HEK293 (cell line): Measurements from ENCODE around the gene SMIM38.

Experiments used
- CTCF ChIA-PET: fragments of 350-600 bp; formaldehyde crosslinking; extraction: SDS; loops from one replicate; lab custom pipeline; 2021; ENCODE audit warnings: antibody characterized with exemption; lab: Yijun Ruan, JAX
- POLR2A ChIA-PET: fragments of 300-600 bp; formaldehyde crosslinking; extraction: SDS; loops from one replicate; lab custom pipeline; 2020; ENCODE audit warnings: antibody characterized with exemption, inconsistent platforms; lab: Yijun Ruan, JAX
- H3K27ac ChIP-seq: fragments of 200-500 bp; sonication (Bioruptor generic); 2 replicates; pipeline ENCODE4 v1.5.1; 2014; ENCODE audit warnings: low read depth, low read length, control low read depth, inconsistent platforms; ENCODE audit errors: extremely low read depth
- H3K36me3 ChIP-seq, 2 experiments: fragments of 200-500 bp in 1 of 2; sonication (Bioruptor generic) in 1 of 2; 1 replicate in 1 of 2; 2 replicates in 1 of 2; pipeline ENCODE4 v1.5.1; 2014 to 2017; ENCODE audit warnings: inconsistent platforms in 2 of 2, low read length in 2 of 2; ENCODE audit not compliant: control insufficient read depth in 2 of 2, insufficient read depth in 1 of 2
- H3K4me1 ChIP-seq: fragments of 200-500 bp; sonication (Bioruptor generic); 2 replicates; pipeline ENCODE4 v1.5.1; 2014; ENCODE audit warnings: mild to moderate bottlenecking, low read length, inconsistent platforms; ENCODE audit not compliant: control insufficient read depth, insufficient read depth
- H3K4me3 ChIP-seq: 2 replicates; pipeline ENCODE4 v1.5.1; 2011; ENCODE audit warnings: low read depth, mild to moderate bottlenecking, control low read depth, low read length, moderate library complexity
- H3K9me3 ChIP-seq: fragments of 200-500 bp; sonication (Bioruptor generic); 2 replicates; pipeline ENCODE4 v1.5.1; 2014; ENCODE audit warnings: low read depth, low read length, inconsistent platforms; ENCODE audit not compliant: control insufficient read depth, insufficient read depth
- HIC1 ChIP-seq: fragments of 450-650 bp; formaldehyde crosslinking; IDR thresholded peaks from 2 replicates; pipeline ENCODE4 v1.5.1; 2016; ENCODE audit warnings: missing biosample characterization, missing genetic modification characterization
- KLF9 ChIP-seq: fragments of 450-650 bp; formaldehyde crosslinking; IDR thresholded peaks from 2 replicates; pipeline ENCODE4 v1.5.1; 2016; ENCODE audit warnings: missing biosample characterization, missing genetic modification characterization, low read depth
- MZF1 ChIP-seq: fragments of 450-650 bp; formaldehyde crosslinking; IDR thresholded peaks from 2 replicates; pipeline ENCODE4 v1.5.1; 2017; ENCODE audit warnings: missing biosample characterization, missing genetic modification characterization, borderline replicate concordance
- REPIN1 ChIP-seq: fragments of 450-650 bp; formaldehyde crosslinking; IDR thresholded peaks from 2 replicates; pipeline ENCODE4 v1.5.1; 2017; ENCODE audit warnings: missing biosample characterization, missing genetic modification characterization, low read depth
- SALL2 ChIP-seq: fragments of 450-650 bp; formaldehyde crosslinking; IDR thresholded peaks from 2 replicates; pipeline ENCODE4 v1.5.0; 2017; ENCODE audit warnings: missing biosample characterization, mild to moderate bottlenecking, missing genetic modification characterization, borderline replicate concordance
- SETDB1 ChIP-seq: IDR thresholded peaks from one replicate; pipeline ENCODE4 v1.6.1; 2017; ENCODE audit warnings: mild to moderate bottlenecking, low read length, moderate library complexity, mixed read lengths; ENCODE audit not compliant: insufficient read length
- SP7 ChIP-seq: fragments of 450-650 bp; formaldehyde crosslinking; IDR thresholded peaks from 2 replicates; pipeline ENCODE4 v1.5.1; 2016; ENCODE audit warnings: missing biosample characterization, missing genetic modification characterization
- ZBTB1 ChIP-seq: fragments of 450-650 bp; formaldehyde crosslinking; IDR thresholded peaks from 2 replicates; pipeline ENCODE4 v1.5.1; 2016; ENCODE audit warnings: missing biosample characterization, missing genetic modification characterization
- ZBTB48 ChIP-seq: fragments of 450-650 bp; formaldehyde crosslinking; IDR thresholded peaks from 2 replicates; pipeline ENCODE4 v1.5.1; 2016; ENCODE audit warnings: missing biosample characterization, missing genetic modification characterization
- ZFHX2 ChIP-seq: fragments of 450-650 bp; formaldehyde crosslinking; conservative IDR thresholded peaks from 2 replicates; pipeline ENCODE4 v1.5.1; 2016; ENCODE audit warnings: missing biosample characterization, missing genetic modification characterization
- ZNF10 ChIP-seq: fragments of 450-650 bp; formaldehyde crosslinking; IDR thresholded peaks from 2 replicates; pipeline ENCODE4 v1.5.1; 2017; ENCODE audit warnings: missing biosample characterization, missing genetic modification characterization
- ZNF114 ChIP-seq: fragments of 450-650 bp; formaldehyde crosslinking; IDR thresholded peaks from 2 replicates; pipeline ENCODE4 v1.5.0; 2017; ENCODE audit warnings: missing biosample characterization, missing genetic modification characterization
- ZNF140 ChIP-seq: fragments of 450-650 bp; formaldehyde crosslinking; IDR thresholded peaks from 2 replicates; pipeline ENCODE4 v1.5.1; 2016; ENCODE audit warnings: missing biosample characterization, missing genetic modification characterization
- ZNF223 ChIP-seq: fragments of 450-650 bp; formaldehyde crosslinking; IDR thresholded peaks from 2 replicates; pipeline ENCODE4 v1.5.1; 2016; ENCODE audit warnings: missing biosample characterization, missing genetic modification characterization
- ZNF335 ChIP-seq: fragments of 450-650 bp; formaldehyde crosslinking; conservative IDR thresholded peaks from 2 replicates; pipeline ENCODE4 v1.5.1; 2016; ENCODE audit warnings: missing biosample characterization, missing genetic modification characterization
- ZNF350 ChIP-seq: fragments of 450-650 bp; formaldehyde crosslinking; IDR thresholded peaks from 2 replicates; pipeline ENCODE4 v1.5.0; 2017; ENCODE audit warnings: missing biosample characterization, mild to moderate bottlenecking, missing genetic modification characterization
- ZNF362 ChIP-seq: fragments of 450-650 bp; formaldehyde crosslinking; IDR thresholded peaks from 2 replicates; pipeline ENCODE4 v1.5.1; 2016; ENCODE audit warnings: missing biosample characterization, missing genetic modification characterization
- ZNF366 ChIP-seq: fragments of 450-650 bp; formaldehyde crosslinking; conservative IDR thresholded peaks from 2 replicates; pipeline ENCODE4 v1.5.1; 2016; ENCODE audit warnings: missing biosample characterization, missing genetic modification characterization
- ZNF404 ChIP-seq: fragments of 450-650 bp; formaldehyde crosslinking; IDR thresholded peaks from 2 replicates; pipeline ENCODE4 v1.5.1; 2017; ENCODE audit warnings: missing biosample characterization, missing genetic modification characterization
- ZNF48 ChIP-seq: fragments of 450-650 bp; formaldehyde crosslinking; IDR thresholded peaks from 2 replicates; pipeline ENCODE4 v1.5.1; 2016; ENCODE audit warnings: missing biosample characterization, missing genetic modification characterization
- ZNF560 ChIP-seq: fragments of 450-650 bp; formaldehyde crosslinking; IDR thresholded peaks from 2 replicates; pipeline ENCODE4 v1.5.1; 2017; ENCODE audit warnings: missing biosample characterization, missing genetic modification characterization, borderline replicate concordance
- ZNF561 ChIP-seq: fragments of 450-650 bp; IDR thresholded peaks from 2 replicates; pipeline ENCODE4 v1.5.1; 2018; ENCODE audit warnings: missing biosample characterization, missing genetic modification characterization, borderline replicate concordance
- ZNF660 ChIP-seq: fragments of 450-650 bp; IDR thresholded peaks from 2 replicates; pipeline ENCODE4 v1.5.1; 2018; ENCODE audit warnings: missing biosample characterization, mild to moderate bottlenecking, missing genetic modification characterization
- ZNF791 ChIP-seq: fragments of 450-650 bp; formaldehyde crosslinking; IDR thresholded peaks from 2 replicates; pipeline ENCODE4 v1.5.1; 2016; ENCODE audit warnings: missing biosample characterization, missing genetic modification characterization

The SMIM38 gene

DNA sequence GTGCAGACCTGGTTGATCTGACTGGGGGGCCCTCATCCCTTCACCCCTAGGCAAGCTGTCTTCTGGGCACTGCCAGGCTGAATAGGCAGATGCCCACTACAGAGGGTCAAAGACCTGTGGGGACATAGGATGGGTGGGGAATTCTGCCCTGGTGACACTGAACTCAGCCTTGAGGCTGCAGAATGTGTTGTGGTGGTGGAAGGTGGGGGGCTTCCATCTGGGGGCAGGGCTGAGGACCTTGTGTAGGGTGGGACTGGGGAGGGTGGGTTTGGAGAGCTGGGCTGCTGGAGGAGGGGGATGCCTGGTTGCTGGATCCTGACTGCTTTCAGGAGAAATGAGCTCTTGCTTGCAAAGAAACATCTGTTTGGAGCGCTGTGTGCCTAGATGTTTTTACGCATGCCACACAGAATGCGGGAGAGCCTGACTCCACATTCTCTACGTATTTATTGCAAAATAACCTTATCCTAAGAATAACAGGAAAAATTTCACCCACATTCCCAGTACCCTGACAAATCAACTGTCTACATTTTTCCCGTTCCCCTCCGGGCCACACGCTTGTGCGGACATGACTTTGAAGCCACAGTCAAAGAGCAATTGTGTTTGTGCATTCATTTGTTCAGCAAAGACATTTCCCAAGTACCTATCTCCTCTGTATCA lies 18.3 kb downstream of the SMIM38 start (continued):
- no peak for TF ChIP-seq ZNF660 (tag by site-specific recombination)

GRCh38 chr11:69174841-69175240 lies 19.1 kb downstream of the SMIM38 start:
- Histone ChIP-seq H3K4me1 (no peaks in the 10 kb centered on the region), H3K9me3 (no peaks in the 10 kb centered on the region), H3K4me3 (no peak overlapping the region), H3K36me3 (no peaks in the 10 kb centered on the region), H3K27ac (no peak overlapping the region)
- ChIA-PET CTCF (interaction anchor here (0.8 kb wide), 1 partner anchor 8 kb away, joined by 4 read pairs; no protein-coding TSS in a partner anchor), POLR2A (interaction anchor here (0.6 kb wide), 1 partner anchor 16 kb away, joined by 4 read pairs; no protein-coding TSS in a partner anchor)
- no peak for TF ChIP-seq SALL2
- TF ChIP-seq ZBTB1 (tag by site-specific recombination): no peak
- TF ChIP-seq KLF9 (tag by site-specific recombination): no peak
- no peak for TF ChIP-seq ZNF140 (tag by site-specific recombination)
- TF ChIP-seq ZNF10: no peak
- no peak for TF ChIP-seq ZNF114 (tag by site-specific recombination)

DNA sequence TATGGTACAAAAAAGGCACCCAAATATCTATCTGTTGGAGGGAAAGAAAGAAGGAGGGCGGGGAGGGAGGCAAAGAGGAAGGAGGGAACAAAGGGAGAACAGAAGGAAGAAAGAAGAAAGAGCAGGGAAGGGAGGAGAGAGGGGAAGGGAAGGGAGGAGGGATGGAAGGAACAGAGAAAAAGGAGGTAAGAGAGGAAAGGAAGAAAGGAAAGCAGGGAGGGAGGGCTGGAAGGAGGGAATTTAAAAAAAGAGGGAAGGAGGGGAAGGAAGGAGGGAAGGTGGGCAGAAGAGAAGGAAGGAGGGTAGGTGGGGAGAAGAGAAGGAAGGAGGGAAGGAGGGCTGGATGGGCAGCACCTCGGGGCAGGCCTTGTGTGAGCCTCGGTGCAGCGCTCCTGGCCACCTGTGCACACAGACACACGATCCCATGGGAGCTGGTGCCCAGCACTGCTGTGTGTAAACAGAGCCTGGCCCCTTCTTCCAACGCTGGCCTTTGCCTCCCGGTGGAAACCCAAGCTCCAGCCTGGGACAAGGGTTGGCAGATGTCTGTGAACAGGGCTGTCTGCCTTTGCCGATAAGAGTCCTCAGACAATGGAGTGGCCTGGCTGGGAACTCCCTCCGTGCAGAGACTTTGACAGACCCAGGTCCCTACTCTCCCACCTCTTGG lies 23.2 kb downstream of the SMIM38 start:
- CTCF ChIA-PET: interaction anchor here (1.4 kb wide), 1 partner anchor 47 kb away, joined by 3 read pairs; no protein-coding TSS in a partner anchor
- H3K9me3 ChIP-seq: no peaks in the 10 kb centered on the region
- H3K4me3 ChIP-seq: no peak overlapping the region
- POLR2A ChIA-PET: no interaction called here
- TF ChIP-seq ZNF48 (tag by site-specific recombination) (no peak), ZNF362 (no peak), SETDB1 (no peak), ZNF366 (tag by site-specific recombination) (peak; percentile 76), ZNF335 (tag by site-specific recombination) (no peak)
- H3K36me3 ChIP-seq: no peaks in the 10 kb centered on the region
- H3K4me1 ChIP-seq: no peaks in the 10 kb centered on the region
- H3K27ac ChIP-seq: no peak overlapping the region

GRCh38 chr11:69180226-69180625 lies 24.5 kb downstream of the SMIM38 start:
- CTCF ChIA-PET: interaction anchor here (0.7 kb wide), 1 partner anchor 49 kb away, joined by 3 read pairs; no protein-coding TSS in a partner anchor
- Histone ChIP-seq H3K9me3 (no peaks in the 10 kb centered on the region), H3K4me3 (no peak overlapping the region), H3K4me1 (no peaks in the 10 kb centered on the region), H3K36me3 (no peaks in the 10 kb centered on the region), H3K27ac (no peak overlapping the region)
- TF ChIP-seq ZNF791 (tag by site-specific recombination) (no peak), MZF1 (no peak), SETDB1 (no peak)
- POLR2A ChIA-PET: no interaction called here

GRCh38 chr11:69180726-69181125 lies 25.0 kb downstream of the SMIM38 start:
- no peaks in the 10 kb centered on the region for H3K9me3 ChIP-seq
- no peak overlapping the region for H3K27ac ChIP-seq
- H3K4me1 ChIP-seq: no peaks in the 10 kb centered on the region
- ChIA-PET CTCF (interaction anchor here (0.6 to 0.7 kb wide), 2 partner anchors 50 to 1051 kb away, joined by 3 read pairs; no protein-coding TSS in a partner anchor), POLR2A (no interaction called here)
- H3K4me3 ChIP-seq: no peak overlapping the region
- H3K36me3 ChIP-seq: no peaks in the 10 kb centered on the region
- no peak for TF ChIP-seq ZNF560
- no peak for TF ChIP-seq SALL2
- TF ChIP-seq REPIN1 (tag by site-specific recombination): no peak
- no peak for TF ChIP-seq ZFHX2 (tag by site-specific recombination)
- no peak for TF ChIP-seq ZNF404 (tag by site-specific recombination)
- no peak for TF ChIP-seq HIC1 (tag by site-specific recombination)
- TF ChIP-seq ZNF350 (tag by site-specific recombination): no peak
- TF ChIP-seq ZNF223: no peak
- TF ChIP-seq ZNF561: no peak
- no peak for TF ChIP-seq ZBTB48
- no peak for TF ChIP-seq ZNF10
- TF ChIP-seq SP7: no peak
